Measurements from ENCODE around the gene TUBA4A.
A peak's percentile ranks its signal among the peaks of the same experiment; 100 is the strongest.
"Not testable (repeated sequence)": the region's sequence is repeated elsewhere in the genome, so short reads cannot be mapped to it uniquely, and the experiment has no call there.

The TUBA4A gene

GRCh38 chr2:219253753-219254589, at the start of gene TUBA4A:
TUBA4A (minus strand) TSS chr2:219253918; CDS start chr2:219253858, 60 bp downstream.
- DNase-seq (ENCODE audit: low read depth), result no peak

- no peak for DNase-seq (ENCODE audit: low read depth)
Observed at GRCh38 chr2:219302412-219302968, 48.8 kb upstream of the TUBA4A start.

- no peak for DNase-seq (ENCODE audit: low read depth)
Observed at GRCh38 chr2:219300022-219300421, 46.3 kb upstream of the TUBA4A start.

GRCh38 chr2:219299372-219299760, 45.6 kb upstream of the TUBA4A start:
- no peak for DNase-seq (ENCODE audit: low read depth)

- no peak for DNase-seq (ENCODE audit: low read depth)
Observed at GRCh38 chr2:219298759-219299371, 45.1 kb upstream of the TUBA4A start.

- no peak for DNase-seq (ENCODE audit: low read depth)
Observed at GRCh38 chr2:219297766-219298456, 44.2 kb upstream of the TUBA4A start.

GRCh38 chr2:219296631-219297391, 43.1 kb upstream of the TUBA4A start:
- no peak for DNase-seq (ENCODE audit: low read depth)

- DNase-seq (ENCODE audit: low read depth), result no peak
Observed at GRCh38 chr2:219296142-219296541, 42.4 kb upstream of the TUBA4A start.

- peak; percentile 27 for DNase-seq (ENCODE audit: low read depth)
Observed at GRCh38 chr2:219294356-219295351, 40.9 kb upstream of the TUBA4A start.

GRCh38 chr2:219293736-219294231, 40.1 kb upstream of the TUBA4A start:
- DNase-seq (ENCODE audit: low read depth), result no peak

- DNase-seq (ENCODE audit: low read depth), result no peak
Observed at GRCh38 chr2:219292616-219293015, 38.9 kb upstream of the TUBA4A start.

GRCh38 chr2:219291910-219292490, 38.3 kb upstream of the TUBA4A start:
- no peak for DNase-seq (ENCODE audit: low read depth)

- no peak for DNase-seq (ENCODE audit: low read depth)
Observed at GRCh38 chr2:219291394-219291793, 37.7 kb upstream of the TUBA4A start.

- no peak for DNase-seq (ENCODE audit: low read depth)
Observed at GRCh38 chr2:219290381-219291171, 36.9 kb upstream of the TUBA4A start.

GRCh38 chr2:219289537-219290361, 36.0 kb upstream of the TUBA4A start:
- DNase-seq (ENCODE audit: low read depth), result peak; percentile 65

- DNase-seq (ENCODE audit: low read depth), result no peak
Observed at GRCh38 chr2:219289195-219289536, 35.4 kb upstream of the TUBA4A start.

- no peak for DNase-seq (ENCODE audit: low read depth)
Observed at GRCh38 chr2:219287580-219288265, 34.0 kb upstream of the TUBA4A start.

GRCh38 chr2:219287116-219287440, 33.4 kb upstream of the TUBA4A start:
- DNase-seq (ENCODE audit: low read depth), result not testable (repeated sequence)
